IMR-90 (cell line): ENCODE data around the gene KIRREL1. TPM values are rescaled to one million over a fixed set of nuclear protein-coding genes. Genes with fewer than 3 reads are reported as not detected.

ENCODE experiments used
- ATAC-seq: fragments of 200-7000 bp; cut with Tn5 transposase; 2 replicates; pipeline ENCODE4 v1.9.1; 2020; ENCODE audit warnings: low read depth, mild to moderate bottlenecking, moderate library complexity
- BruUV-seq: library from RNA; stranded (reverse); fragments of 400-500 nt; replicated peaks from 2 replicates; lab custom pipeline; 2021; lab: Mats Ljungman, UMichigan
- CTCF ChIA-PET: fragments of 300-600 bp; formaldehyde crosslinking; extraction: SDS; loops from one replicate; lab custom pipeline; 2021; ENCODE audit warnings: antibody characterized with exemption; lab: Yijun Ruan, JAX
- POLR2A ChIA-PET: fragments of 300-600 bp; sonication (Branson Sonifier 250); formaldehyde crosslinking; loops from one replicate; lab custom pipeline; 2022; ENCODE audit warnings: antibody characterized with exemption; ENCODE audit not compliant: unreplicated experiment; lab: Charles Lee
- DNase-seq: peaks from one replicate; pipeline ENCODE4 v3.0.0; 2013
- H2AFZ ChIP-seq: replicated peaks from 2 replicates; pipeline ENCODE3; 2013; ENCODE audit warnings: low read length, mild to moderate bottlenecking; ENCODE audit not compliant: poor library complexity
- H2AK5ac ChIP-seq: 2 replicates; pipeline ENCODE4 v1.6.1; 2013; ENCODE audit warnings: low read depth, low read length, inconsistent platforms
- H2AK9ac ChIP-seq: replicated peaks from 2 replicates; pipeline ENCODE3; 2013; ENCODE audit warnings: mild to moderate bottlenecking, low read depth, low read length, moderate library complexity; ENCODE audit not compliant: poor library complexity
- H2BK120ac ChIP-seq: 2 replicates; pipeline ENCODE4 v1.6.1; 2013; ENCODE audit warnings: low read depth, low read length, inconsistent platforms
- H2BK15ac ChIP-seq: 3 replicates; pipeline ENCODE4 v1.6.1; 2013; ENCODE audit warnings: low read depth, low read length, inconsistent platforms
- H2BK20ac ChIP-seq: 2 replicates; pipeline ENCODE4 v1.6.1; 2013; ENCODE audit warnings: low read depth, mild to moderate bottlenecking, inconsistent platforms, low read length, moderate library complexity
- H2BK5ac ChIP-seq: 2 replicates; pipeline ENCODE4 v1.6.1; 2013; ENCODE audit warnings: mild to moderate bottlenecking, low read depth, low read length, inconsistent platforms; ENCODE audit not compliant: poor library complexity, severe bottlenecking
- H3K14ac ChIP-seq: replicated peaks from 2 replicates; pipeline ENCODE4 v1.6.1; 2013; ENCODE audit warnings: low read depth, low read length, inconsistent platforms
- H3K18ac ChIP-seq: 2 replicates; pipeline ENCODE4 v1.6.1; 2013; ENCODE audit warnings: low read depth, low read length, control low read depth
- H3K23ac ChIP-seq: 2 replicates; pipeline ENCODE4 v1.6.1; 2013; ENCODE audit warnings: low read depth, low read length, inconsistent platforms
- H3K27ac ChIP-seq: 2 replicates; pipeline ENCODE4 v1.5.1; 2013; ENCODE audit warnings: mild to moderate bottlenecking, control low read depth, low read length; ENCODE audit not compliant: insufficient read depth
- H3K27me3 ChIP-seq: 2 replicates; pipeline ENCODE4 v1.6.1; 2013; ENCODE audit warnings: low read length; ENCODE audit not compliant: control insufficient read depth, insufficient read depth
- H3K36me3 ChIP-seq: 2 replicates; pipeline ENCODE4 v1.6.1; 2013; ENCODE audit warnings: low read length, mixed read lengths; ENCODE audit not compliant: control insufficient read depth, insufficient read depth
- H3K4ac ChIP-seq: 2 replicates; pipeline ENCODE4 v1.6.1; 2013; ENCODE audit warnings: low read depth, low read length, inconsistent platforms
- H3K4me1 ChIP-seq: 2 replicates; pipeline ENCODE4 v1.6.1; 2013; ENCODE audit warnings: low read length, mixed read lengths; ENCODE audit not compliant: control insufficient read depth, insufficient read depth
- H3K4me2 ChIP-seq: 2 replicates; pipeline ENCODE4 v1.6.1; 2013; ENCODE audit warnings: low read depth, mild to moderate bottlenecking, control low read depth, low read length, moderate library complexity
- H3K4me3 ChIP-seq: 2 replicates; pipeline ENCODE4 v1.5.1; 2013; ENCODE audit warnings: low read depth, mild to moderate bottlenecking, control low read depth, low read length, moderate library complexity; ENCODE audit not compliant: insufficient read depth
- H3K56ac ChIP-seq: 2 replicates; pipeline ENCODE4 v1.6.1; 2013; ENCODE audit warnings: low read length, inconsistent platforms; ENCODE audit not compliant: insufficient read depth; ENCODE audit errors: extremely low read depth
- H3K79me1 ChIP-seq, 2 experiments: 2 replicates each; pipeline ENCODE4 v1.6.1; 2013; ENCODE audit warnings: low read length in 2 of 2, inconsistent platforms in 1 of 2, low read depth in 1 of 2
- H3K9ac ChIP-seq: 2 replicates; pipeline ENCODE4 v1.6.1; 2013; ENCODE audit warnings: low read depth, low read length, control low read depth
- H3K9me1 ChIP-seq: 2 replicates; pipeline ENCODE4 v1.6.1; 2013; ENCODE audit warnings: low read length, inconsistent platforms; ENCODE audit not compliant: insufficient read depth
- H3K9me3 ChIP-seq: 2 replicates; pipeline ENCODE4 v1.6.1; 2013; ENCODE audit warnings: low read length; ENCODE audit not compliant: control insufficient read depth, insufficient read depth
- H4K20me1 ChIP-seq: 2 replicates; pipeline ENCODE4 v1.6.1; 2013; ENCODE audit warnings: low read length, inconsistent platforms; ENCODE audit not compliant: insufficient read depth
- H4K5ac ChIP-seq: 2 replicates; pipeline ENCODE4 v1.6.1; 2013; ENCODE audit warnings: mild to moderate bottlenecking, low read depth, low read length, control low read depth
- H4K8ac ChIP-seq, 2 experiments: 2 replicates each; pipeline ENCODE4 v1.6.1; 2013; ENCODE audit warnings: low read depth in 2 of 2, low read length in 2 of 2, control low read depth in 1 of 2, inconsistent platforms in 1 of 2
- H4K91ac ChIP-seq: 2 replicates; pipeline ENCODE4 v1.6.1; 2013; ENCODE audit warnings: low read depth, low read length, inconsistent platforms; ENCODE audit not compliant: insufficient read depth
- BHLHE40 ChIP-seq: fragments of 150-350 bp; IDR thresholded peaks from 2 replicates; pipeline ENCODE4 v1.6.1; 2016; ENCODE audit warnings: mild to moderate bottlenecking, low read depth, low read length
- CEBPB ChIP-seq: IDR thresholded peaks from 2 replicates; pipeline ENCODE4 v1.6.1; 2012; ENCODE audit warnings: low read depth, low read length, improper control_type of control experiment
- CHD1 ChIP-seq: IDR thresholded peaks from 2 replicates; pipeline ENCODE4 v1.6.1; 2012; ENCODE audit warnings: low read depth, low read length, improper control_type of control experiment
- CTCF ChIP-seq: conservative IDR thresholded peaks from 2 replicates; pipeline ENCODE4 v1.5.1; 2012; ENCODE audit warnings: mild to moderate bottlenecking, low read depth, low read length, improper control_type of control experiment
- ELK1 ChIP-seq: fragments of 150-350 bp; IDR thresholded peaks from 2 replicates; pipeline ENCODE4 v1.6.1; 2016; ENCODE audit warnings: low read depth, mild to moderate bottlenecking, low read length, moderate library complexity, borderline replicate concordance
- FOS ChIP-seq: fragments of 150-350 bp; IDR thresholded peaks from 2 replicates; pipeline ENCODE4 v1.6.1; 2016; ENCODE audit warnings: low read depth, low read length
- MAFK ChIP-seq: IDR thresholded peaks from 2 replicates; pipeline ENCODE4 v1.6.1; 2012; ENCODE audit warnings: low read depth, low read length, improper control_type of control experiment
- MAZ ChIP-seq: IDR thresholded peaks from 2 replicates; pipeline ENCODE4 v1.6.1; 2012; ENCODE audit warnings: low read depth, mild to moderate bottlenecking, low read length, improper control_type of control experiment, moderate library complexity, borderline replicate concordance
- MXI1 ChIP-seq: IDR thresholded peaks from 2 replicates; pipeline ENCODE4 v1.6.1; 2012; ENCODE audit warnings: low read depth, mild to moderate bottlenecking, low read length, moderate library complexity, borderline replicate concordance
- NFE2L2 ChIP-seq: fragments of 150-350 bp; IDR thresholded peaks from 2 replicates; pipeline ENCODE4 v1.6.1; 2016; ENCODE audit warnings: low read depth, mild to moderate bottlenecking, low read length
- POLR2A ChIP-seq: IDR thresholded peaks from 2 replicates; pipeline ENCODE4 v1.6.1; 2012; ENCODE audit warnings: mild to moderate bottlenecking, low read depth, low read length
- RAD21 ChIP-seq: IDR thresholded peaks from 2 replicates; pipeline ENCODE4 v1.6.1; 2012; ENCODE audit warnings: low read length, improper control_type of control experiment
- RCOR1 ChIP-seq: IDR thresholded peaks from 2 replicates; pipeline ENCODE4 v1.6.1; 2012; ENCODE audit warnings: mild to moderate bottlenecking, low read length, improper control_type of control experiment; ENCODE audit not compliant: insufficient replicate concordance
- RFX5 ChIP-seq: IDR thresholded peaks from 2 replicates; pipeline ENCODE4 v1.8.0; 2012; ENCODE audit warnings: low read depth, mild to moderate bottlenecking, low read length, moderate library complexity
- SMC3 ChIP-seq: fragments of 150-350 bp; IDR thresholded peaks from 2 replicates; pipeline ENCODE4 v1.6.1; 2016; ENCODE audit warnings: low read depth, mild to moderate bottlenecking, antibody characterized with exemption, low read length, moderate library complexity
- USF2 ChIP-seq: fragments of 150-350 bp; IDR thresholded peaks from 2 replicates; pipeline ENCODE4 v1.6.1; 2017; ENCODE audit warnings: mild to moderate bottlenecking, antibody characterized with exemption, low read length, low read depth
- WGBS, 2 experiments: methylation state at CpG; one replicate each; pipeline versions ENCODE4 v1.1.5 to v1.1.7; 2013; ENCODE audit warnings: missing lambda C conversion rate in 2 of 2; ENCODE audit not compliant: insufficient read length in 1 of 2; ENCODE audit errors: extremely low coverage in 2 of 2; 5-methylcytosine and 5-hydroxymethylcytosine counted together
- dilution Hi-C: fragments of 300-500 bp; cut with HindIII; formaldehyde crosslinking; loops from one replicate; pipeline ENCODE4 v1.14.3; 2018; ENCODE audit warnings: low sequenced_read_pairs; ENCODE audit not compliant: unreplicated experiment
- in situ Hi-C: fragments of 300-500 bp; cut with MboI; formaldehyde crosslinking; loops from 3 replicates; pipeline ENCODE4 v1.14.3; 2019; ENCODE audit warnings: low sequenced_read_pairs, inconsistent platforms, mixed read lengths
- intact Hi-C: fragments of 100-400 bp; cut with micrococcal nuclease; formaldehyde crosslinking; loops from 2 replicates; pipeline ENCODE4 v1.10.0; 2022
- polyA plus RNA-seq, 3 experiments: library from polyadenylated mRNA; depleted of rRNA; stranded (reverse); fragments of >200 nt; gene quantifications; 2 replicates each; pipeline ENCODE4 v1.2.3, GENCODE V29; 2012; ENCODE audit warnings: low replicate concordance in 1 of 3
- total RNA-seq: library from RNA; depleted of rRNA; stranded (reverse); fragments of >200 nt; gene quantifications from 2 replicates; pipeline ENCODE4 v1.2.3, GENCODE V29; 2012

Gene KIRREL1
- total and polyA plus RNA-seq, 2 of the 4 experiments (the other 2 are of a cell fraction): 58.1 to 64.7 TPM

- Histone ChIP-seq H3K18ac (no peak overlapping the region), H2BK20ac (no peak overlapping the region), H2BK15ac (no peak overlapping the region), H3K27me3 (peaks cover 31% of the 10 kb centered on the region), H3K4me1 (no peaks in the 10 kb centered on the region; the same call in 1 of the 2 replicates), H4K20me1 (no peaks in the 10 kb centered on the region), H3K56ac (no peak overlapping the region), H2AFZ (peak overlapping the region; percentile 93), H4K8ac (no peak overlapping the region), H3K79me1 (no peaks in the 10 kb centered on the region), H3K4me3 (peak overlapping the region; percentile 73; the same call in 1 of the 2 replicates), H3K4me2 (peak overlapping the region; percentile 45; the same call in 1 of the 2 replicates), H3K23ac (no peak overlapping the region), H3K4ac (no peak overlapping the region), H2BK5ac (no peak overlapping the region), H3K9me3 (peaks cover 7% of the 10 kb centered on the region), H2AK9ac (no peak overlapping the region), H3K9ac (peak overlapping the region; percentile 24; the same call in 1 of the 2 replicates), H4K91ac (no peak overlapping the region), H2AK5ac (no peak overlapping the region), H3K9me1 (no peaks in the 10 kb centered on the region), H2BK120ac (no peak overlapping the region), H3K14ac (no peak overlapping the region; the same call in 1 of the 2 replicates), H3K27ac (no peak overlapping the region), H4K5ac (no peak overlapping the region), H3K36me3 (no peaks in the 10 kb centered on the region)
- CTCF ChIA-PET: interaction anchor here (0.7 to 4.3 kb wide), 7 partner anchors 9 to 154 kb away, joined by 3 to 35 read pairs (median 4); no protein-coding TSS in a partner anchor
- TF ChIP-seq CHD1 (no peak), RAD21 (no peak), POLR2A (no peak), USF2 (no peak), CEBPB (no peak), NFE2L2 (no peak), RCOR1 (no peak), BHLHE40 (no peak), SMC3 (no peak), MAFK (no peak), FOS (no peak), RFX5 (no peak), ELK1 (no peak), MAZ (no peak), MXI1 (no peak), CTCF (no peak)
- in situ Hi-C loops: no loop called here
- intact Hi-C loops: loop anchor here (1.0 to 2.0 kb wide), 3 partner anchors 69 to 145 kb away; no protein-coding TSS in a partner anchor
- dilution Hi-C loops: no loop called here
- no TSS peak for BruUV-seq
- ATAC-seq (no peak), DNase-seq (no peak)
- 100% methylated on average over 2 of the region's 8 CpGs; no CpG with 5 or more reads in 1 of the 2 experiments for WGBS, 2 experiments
- POLR2A ChIA-PET: no interaction called here
Measured at GRCh38 chr1:158113759-158114127, 120.3 kb downstream of the KIRREL1 start.
